Adrenal gland (tissue), 5 donors: ENCODE results near the gene GALR3.

ENCODE experiments used
- POLR2A ChIP-seq, 2 donors: fragments of 450-650 bp; IDR thresholded peaks; one replicate each; pipeline ENCODE4 v1.6.1; 2017; ENCODE audit warnings: antibody characterized with exemption in 2 of 2, mild to moderate bottlenecking in 2 of 2, moderate library complexity in 1 of 2
- TF ChIP-seq, protein P1 (sequence below), 6 experiments: fragments of 450-650 bp in 4 of 6; fragments of 200-600 bp in 2 of 6; sonication (generic) in 1 of 6; IDR thresholded peaks; 1 replicate in 5 of 6; 2 replicates in 1 of 6; pipeline versions ENCODE4 v1.5.1 to v1.8.0; 2016 to 2021; ENCODE audit warnings: antibody characterized with exemption in 6 of 6, mild to moderate bottlenecking in 2 of 6, moderate library complexity in 1 of 6
- donor health status: DM: no; HTN: no; CAD: no.

DNA sequence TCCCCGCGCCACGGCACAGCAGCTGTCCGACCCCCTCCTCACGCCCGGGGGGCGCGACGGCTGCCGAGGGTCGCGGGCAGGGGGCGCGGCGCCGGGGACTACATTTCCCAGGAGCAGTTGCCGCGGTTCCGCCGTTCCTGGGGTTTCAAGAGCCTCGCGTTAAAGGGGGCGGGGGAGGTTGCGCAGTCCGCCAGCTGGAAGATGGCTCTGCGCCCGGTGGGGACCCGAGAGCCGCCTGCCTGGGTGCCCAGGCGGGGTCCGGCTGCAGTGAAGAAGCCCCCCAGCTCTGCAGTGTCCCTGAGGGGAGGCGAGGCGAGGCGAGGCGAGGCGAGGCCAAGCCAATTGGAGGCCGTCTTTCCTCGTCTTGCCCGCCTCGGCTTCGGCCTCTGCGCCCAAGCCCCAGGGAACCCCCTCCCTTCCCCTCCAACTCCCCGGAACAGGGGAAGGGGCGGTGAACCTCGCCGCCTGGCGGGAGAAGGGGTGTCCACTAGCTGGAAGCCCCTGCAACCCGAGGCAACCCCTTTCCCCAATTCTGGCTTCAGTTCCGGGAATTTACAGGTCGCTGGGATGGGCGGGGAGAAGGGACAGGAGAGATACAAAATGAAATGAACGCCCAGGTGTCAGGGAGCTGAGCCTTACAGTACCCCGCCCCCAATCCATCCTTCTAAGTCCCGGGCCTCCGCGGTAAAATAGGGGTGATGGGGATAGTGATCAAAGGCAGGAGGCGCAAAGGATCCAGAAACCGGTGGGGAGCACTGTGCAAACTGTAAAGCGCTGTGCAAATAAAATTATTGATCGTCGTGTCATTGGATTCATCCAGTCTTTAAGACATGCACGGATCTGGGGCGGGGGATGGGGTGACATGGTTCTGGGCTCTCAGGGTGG lies 20.6 kb upstream of the GALR3 start:
- TF ChIP-seq, protein P1, sequence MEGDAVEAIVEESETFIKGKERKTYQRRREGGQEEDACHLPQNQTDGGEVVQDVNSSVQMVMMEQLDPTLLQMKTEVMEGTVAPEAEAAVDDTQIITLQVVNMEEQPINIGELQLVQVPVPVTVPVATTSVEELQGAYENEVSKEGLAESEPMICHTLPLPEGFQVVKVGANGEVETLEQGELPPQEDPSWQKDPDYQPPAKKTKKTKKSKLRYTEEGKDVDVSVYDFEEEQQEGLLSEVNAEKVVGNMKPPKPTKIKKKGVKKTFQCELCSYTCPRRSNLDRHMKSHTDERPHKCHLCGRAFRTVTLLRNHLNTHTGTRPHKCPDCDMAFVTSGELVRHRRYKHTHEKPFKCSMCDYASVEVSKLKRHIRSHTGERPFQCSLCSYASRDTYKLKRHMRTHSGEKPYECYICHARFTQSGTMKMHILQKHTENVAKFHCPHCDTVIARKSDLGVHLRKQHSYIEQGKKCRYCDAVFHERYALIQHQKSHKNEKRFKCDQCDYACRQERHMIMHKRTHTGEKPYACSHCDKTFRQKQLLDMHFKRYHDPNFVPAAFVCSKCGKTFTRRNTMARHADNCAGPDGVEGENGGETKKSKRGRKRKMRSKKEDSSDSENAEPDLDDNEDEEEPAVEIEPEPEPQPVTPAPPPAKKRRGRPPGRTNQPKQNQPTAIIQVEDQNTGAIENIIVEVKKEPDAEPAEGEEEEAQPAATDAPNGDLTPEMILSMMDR (IDR thresholded peaks at IDR 0.05), result no peak
- TF ChIP-seq POLR2A (IDR thresholded peaks at IDR 0.05), result peak in 1 of 2 donors; percentile 23
